SU-DHL-6 (cell line): ENCODE measurements around the gene KRTAP5-4.

Source experiments
- H2AFZ ChIP-seq: fragments of 200-600 bp; sonication (generic); 2 replicates; pipeline ENCODE4 v1.6.1; 2014; ENCODE audit warnings: low read depth, mild to moderate bottlenecking, moderate library complexity, mixed read lengths, antibody characterized with exemption, low read length; ENCODE audit not compliant: severe bottlenecking
- H3F3A ChIP-seq: fragments of 200-600 bp; shearing (Covaris generic); 2 replicates; pipeline ENCODE4 v1.6.0; 2016; ENCODE audit warnings: antibody characterized with exemption, mild to moderate bottlenecking; ENCODE audit not compliant: insufficient read depth
- H3K27ac ChIP-seq: fragments of 200-600 bp; sonication (generic); 2 replicates; pipeline ENCODE4 v1.5.1; 2016; ENCODE audit warnings: low read depth, mild to moderate bottlenecking, low read length, moderate library complexity, mixed read lengths
- H3K27me3 ChIP-seq: fragments of 200-600 bp; sonication (generic), shearing (Covaris generic); 2 replicates; pipeline ENCODE4 v1.6.0; 2014; ENCODE audit warnings: mild to moderate bottlenecking, low read length
- H3K36me3 ChIP-seq: fragments of 200-600 bp; sonication (generic); 2 replicates; pipeline ENCODE4 v1.6.1; 2014; ENCODE audit warnings: mild to moderate bottlenecking, low read length, mixed read lengths
- H3K4me2 ChIP-seq: fragments of 300-600, 200-600 bp; shearing (Covaris generic), sonication (generic); 2 replicates; pipeline ENCODE4 v1.6.0; 2014; ENCODE audit warnings: low read length, low read depth, mild to moderate bottlenecking; ENCODE audit not compliant: poor library complexity, severe bottlenecking
- H3K4me3 ChIP-seq: fragments of 200-600 bp; sonication (generic); 2 replicates; pipeline ENCODE4 v1.5.1; 2014; ENCODE audit warnings: antibody characterized with exemption, low read length, mild to moderate bottlenecking, mixed read lengths; ENCODE audit not compliant: insufficient read depth, poor library complexity, severe bottlenecking
- H3K79me2 ChIP-seq: fragments of 200-600 bp; sonication (generic); 2 replicates; pipeline ENCODE4 v1.6.1; 2014; ENCODE audit warnings: mild to moderate bottlenecking, low read length, moderate library complexity; ENCODE audit not compliant: insufficient read depth
- H3K9ac ChIP-seq: fragments of 200-600 bp; sonication (generic); 2 replicates; pipeline ENCODE4 v1.7.0; 2014; ENCODE audit warnings: mild to moderate bottlenecking, low read length
- H3K9me2 ChIP-seq: fragments of 200-600 bp; sonication (generic); replicated peaks from 2 replicates; pipeline ENCODE4 v1.6.1; 2014; ENCODE audit warnings: low read length; ENCODE audit not compliant: insufficient read depth
- H3K9me3 ChIP-seq: fragments of 200-600 bp; sonication (generic); 2 replicates; pipeline ENCODE4 v1.6.1; 2014; ENCODE audit warnings: low read length, mixed read lengths; ENCODE audit not compliant: insufficient read depth
- H4K20me1 ChIP-seq: fragments of 200-600 bp; sonication (generic); 2 replicates; pipeline ENCODE4 v1.6.1; 2014; ENCODE audit warnings: low read depth, mild to moderate bottlenecking, antibody characterized with exemption, low read length, moderate library complexity, mixed read lengths
- CTCF ChIP-seq: fragments of 200-600 bp; sonication (generic); IDR thresholded peaks from one replicate; pipeline ENCODE4 v1.5.1; 2017; ENCODE audit warnings: antibody characterized with exemption, mild to moderate bottlenecking, low read length, moderate library complexity; ENCODE audit not compliant: insufficient read depth, poor library complexity, severe bottlenecking
- EZH2phosphoT487 ChIP-seq: fragments of 200-600 bp; sonication (generic), shearing (Covaris generic); conservative IDR thresholded peaks from 2 replicates; pipeline ENCODE4 v1.6.1; 2018; ENCODE audit warnings: mild to moderate bottlenecking, antibody characterized with exemption, low read length, moderate library complexity, mixed read lengths

KRTAP5-4 gene

GRCh38 chr11:1651411-1651980 lies 29.6 kb upstream of the KRTAP5-4 start:
- H2AFZ ChIP-seq = no peak overlapping the region
- no peaks in the 10 kb centered on the region for H3K9me3 ChIP-seq
- no peak overlapping the region for H3K27ac ChIP-seq
- no peak overlapping the region for H3K9ac ChIP-seq
- no peaks in the 10 kb centered on the region for H4K20me1 ChIP-seq
- H3F3A ChIP-seq = no peaks in the 10 kb centered on the region
- H3K9me2 ChIP-seq = no peaks in the 10 kb centered on the region
- H3K79me2 ChIP-seq = no peaks in the 10 kb centered on the region
- no peak overlapping the region for H3K4me2 ChIP-seq
- TF ChIP-seq CTCF = no peak
- no peak for TF ChIP-seq EZH2phosphoT487
- no peaks in the 10 kb centered on the region for H3K27me3 ChIP-seq
- H3K36me3 ChIP-seq = no peaks in the 10 kb centered on the region
- H3K4me3 ChIP-seq = no peak overlapping the region

DNA sequence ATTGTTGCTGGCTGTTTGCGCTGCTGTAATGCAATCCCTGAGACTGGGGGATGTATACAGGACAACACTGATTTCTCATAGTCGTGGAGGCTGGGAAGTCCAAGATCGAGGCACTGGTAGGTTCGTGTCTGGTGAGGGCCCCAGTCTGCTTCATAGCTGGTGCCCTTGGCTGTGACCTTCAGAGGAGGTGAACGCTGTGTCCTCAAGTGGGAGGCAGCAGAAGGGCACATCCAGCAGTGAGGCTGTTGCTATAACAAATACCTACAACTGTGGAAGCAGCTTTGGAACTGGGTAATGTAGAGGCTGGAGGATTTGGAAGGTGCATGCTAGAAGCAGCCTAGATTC lies 29.0 kb upstream of the KRTAP5-4 start:
- no peaks in the 10 kb centered on the region for H3K27me3 ChIP-seq
- no peaks in the 10 kb centered on the region for H3F3A ChIP-seq
- no peaks in the 10 kb centered on the region for H3K9me3 ChIP-seq
- no peak overlapping the region for H3K4me3 ChIP-seq
- TF ChIP-seq CTCF (no peak), EZH2phosphoT487 (no peak)
- H3K9me2 ChIP-seq = no peaks in the 10 kb centered on the region
- no peaks in the 10 kb centered on the region for H3K36me3 ChIP-seq
- no peak overlapping the region for H3K27ac ChIP-seq
- no peak overlapping the region for H3K9ac ChIP-seq
- H4K20me1 ChIP-seq = no peaks in the 10 kb centered on the region
- H2AFZ ChIP-seq = no peak overlapping the region
- H3K79me2 ChIP-seq = no peaks in the 10 kb centered on the region
- H3K4me2 ChIP-seq = no peak overlapping the region

- no peak overlapping the region for H2AFZ ChIP-seq
- no peaks in the 10 kb centered on the region for H3K27me3 ChIP-seq
- TF ChIP-seq EZH2phosphoT487 = no peak
- TF ChIP-seq CTCF = no peak
Observed at GRCh38 chr11:1650034-1650917, 28.3 kb upstream of the KRTAP5-4 start.

More at GRCh38 chr11:1650034-1650917, 28.3 kb upstream of the KRTAP5-4 start:
- Histone ChIP-seq H3K9ac (no peak overlapping the region), H3K9me3 (no peaks in the 10 kb centered on the region), H4K20me1 (no peaks in the 10 kb centered on the region), H3K27ac (no peak overlapping the region), H3K36me3 (no peaks in the 10 kb centered on the region), H3K9me2 (no peaks in the 10 kb centered on the region), H3F3A (no peaks in the 10 kb centered on the region), H3K4me3 (no peak overlapping the region), H3K79me2 (no peaks in the 10 kb centered on the region), H3K4me2 (no peak overlapping the region)
